Activated T-helper 1 cell treated with Interleukin-2 at 50 U/mL for 16 hours (primary cell): ENCODE results near the gene TRAF1.
"Not testable (repeated sequence)": the region's sequence is repeated elsewhere in the genome, so short reads cannot be mapped to it uniquely, and the experiment has no call there.

Experiments used
- DNase-seq: peaks from one replicate; pipeline ENCODE4 v3.0.0-alpha.2; 2020; ENCODE audit warnings: low read depth

Gene TRAF1, protein sequence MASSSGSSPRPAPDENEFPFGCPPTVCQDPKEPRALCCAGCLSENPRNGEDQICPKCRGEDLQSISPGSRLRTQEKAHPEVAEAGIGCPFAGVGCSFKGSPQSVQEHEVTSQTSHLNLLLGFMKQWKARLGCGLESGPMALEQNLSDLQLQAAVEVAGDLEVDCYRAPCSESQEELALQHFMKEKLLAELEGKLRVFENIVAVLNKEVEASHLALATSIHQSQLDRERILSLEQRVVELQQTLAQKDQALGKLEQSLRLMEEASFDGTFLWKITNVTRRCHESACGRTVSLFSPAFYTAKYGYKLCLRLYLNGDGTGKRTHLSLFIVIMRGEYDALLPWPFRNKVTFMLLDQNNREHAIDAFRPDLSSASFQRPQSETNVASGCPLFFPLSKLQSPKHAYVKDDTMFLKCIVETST

GRCh38 chr9:120926397-120926928 is at the start of gene TRAF1:
Gene TRAF1 (minus strand): TSS chr9:120926796. CDS start chr9:120926075, 721 bp downstream.
- DNase-seq, result no peak

GRCh38 chr9:120974921-120975320 is 48.3 kb upstream of the TRAF1 start:
- no peak for DNase-seq

DNA sequence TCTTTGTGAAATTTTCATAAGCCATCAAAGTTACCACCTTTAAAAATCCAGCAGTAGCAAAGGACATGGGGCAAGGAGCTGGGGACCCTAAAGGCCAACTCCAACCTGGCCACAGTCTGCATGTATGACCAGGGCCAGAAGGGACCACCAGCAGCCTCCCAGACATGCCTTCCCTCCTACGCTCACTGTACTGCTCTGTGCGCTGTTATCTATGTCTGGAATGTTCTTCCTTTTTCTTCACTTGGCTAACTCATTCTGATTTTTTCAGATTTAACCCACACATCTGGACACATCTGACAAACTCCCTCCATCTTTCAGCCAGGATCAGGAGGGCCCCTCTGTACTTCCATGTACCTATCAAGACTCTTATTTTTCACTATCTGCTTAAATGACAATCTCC is 47.6 kb upstream of the TRAF1 start:
- no peak for DNase-seq

- no peak for DNase-seq
Measured at GRCh38 chr9:120971938-120972337, 45.3 kb upstream of the TRAF1 start.

GRCh38 chr9:120971471-120971870 is 44.9 kb upstream of the TRAF1 start:
- DNase-seq, result not testable (repeated sequence)

GRCh38 chr9:120970244-120970643 is 43.6 kb upstream of the TRAF1 start:
- DNase-seq, result no peak

- DNase-seq, result no peak
Measured at GRCh38 chr9:120966013-120966369, 39.4 kb upstream of the TRAF1 start.

DNA sequence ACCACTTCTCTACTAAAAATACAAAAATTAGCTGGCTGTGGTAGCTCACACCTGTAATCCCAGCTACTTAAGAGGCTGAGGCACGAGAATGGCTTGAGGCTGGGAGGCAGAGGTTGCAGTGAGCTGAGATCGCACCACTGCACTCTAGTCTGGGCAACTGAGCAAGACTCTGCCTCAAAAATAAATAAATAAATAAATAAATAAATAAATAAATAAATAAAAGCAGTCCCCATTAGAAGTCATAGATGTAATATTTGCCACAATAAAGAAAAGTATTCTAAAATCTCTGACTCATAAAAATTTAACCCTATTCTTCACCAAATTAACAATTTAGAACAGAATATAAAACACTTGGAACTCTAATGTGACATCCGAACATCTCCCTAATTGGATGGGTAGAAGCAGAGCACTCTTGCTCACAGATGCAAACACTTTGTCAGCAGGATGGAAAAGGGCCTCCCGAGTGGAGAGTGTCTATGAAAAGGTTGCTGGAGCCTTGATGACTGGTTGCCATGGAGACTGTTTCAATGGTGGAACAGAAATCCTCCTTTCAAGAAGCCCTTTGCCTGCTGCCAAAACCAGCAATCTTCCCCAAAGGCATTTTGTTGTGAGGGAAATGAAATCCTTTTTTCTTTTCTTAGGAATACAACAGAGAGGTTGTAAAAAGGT is 38.9 kb upstream of the TRAF1 start:
- DNase-seq, result no peak

DNA sequence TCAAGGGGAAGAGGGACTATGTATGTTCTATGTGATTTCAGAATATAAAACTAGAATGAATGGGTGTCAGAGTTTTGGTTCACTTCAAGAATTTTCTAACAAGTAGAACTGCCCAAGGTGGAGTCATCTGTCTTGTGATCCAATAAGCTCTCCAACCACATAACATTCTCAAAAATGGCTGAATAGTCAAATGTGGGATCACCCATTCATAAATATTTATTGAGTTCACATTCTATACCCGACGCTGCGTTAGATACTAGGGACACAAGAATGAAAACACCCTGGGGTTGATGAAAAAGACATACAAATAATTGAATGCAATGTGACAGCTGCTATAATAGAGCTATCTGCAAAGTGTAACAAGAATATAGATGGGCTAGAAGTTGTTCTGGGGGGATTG is 35.3 kb upstream of the TRAF1 start:
- DNase-seq, result no peak

DNA sequence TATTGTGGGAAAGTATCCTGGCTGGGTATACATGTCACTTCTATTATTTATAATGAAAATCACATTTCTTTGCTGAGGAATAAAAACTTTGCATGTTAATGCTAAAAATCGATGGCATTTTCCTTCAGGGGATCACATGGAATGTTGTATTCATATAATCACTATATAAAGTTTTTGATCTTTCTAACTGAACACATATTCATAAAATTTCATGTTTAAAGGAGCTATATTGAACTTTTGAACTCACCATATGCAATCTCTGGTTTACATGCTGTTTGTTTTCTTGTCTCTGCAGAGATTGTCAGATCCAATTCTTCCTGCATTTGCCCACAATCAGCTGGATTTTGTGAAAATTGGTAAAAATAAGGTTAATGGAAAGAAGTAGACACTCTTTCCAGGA is 33.4 kb upstream of the TRAF1 start:
- DNase-seq, result no peak

DNA sequence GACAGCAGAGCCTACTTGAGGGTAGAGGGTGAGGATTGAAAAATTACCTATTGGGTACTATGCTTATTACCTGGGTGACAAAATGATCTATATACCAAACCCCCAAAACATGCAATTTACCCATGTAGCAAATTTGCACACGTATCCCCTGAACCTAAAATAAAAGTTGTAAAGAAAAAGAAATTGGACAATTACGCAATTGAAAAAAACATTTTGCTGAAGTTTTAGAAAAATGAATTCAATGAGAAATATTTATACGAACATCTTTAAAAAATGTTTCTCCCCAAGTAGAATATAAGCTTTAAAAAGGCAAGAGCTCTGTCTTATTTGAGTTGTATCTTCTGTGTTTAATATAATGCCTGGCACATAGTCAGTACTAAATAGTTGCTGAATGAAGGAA is 30.3 kb upstream of the TRAF1 start:
- no peak for DNase-seq

DNA sequence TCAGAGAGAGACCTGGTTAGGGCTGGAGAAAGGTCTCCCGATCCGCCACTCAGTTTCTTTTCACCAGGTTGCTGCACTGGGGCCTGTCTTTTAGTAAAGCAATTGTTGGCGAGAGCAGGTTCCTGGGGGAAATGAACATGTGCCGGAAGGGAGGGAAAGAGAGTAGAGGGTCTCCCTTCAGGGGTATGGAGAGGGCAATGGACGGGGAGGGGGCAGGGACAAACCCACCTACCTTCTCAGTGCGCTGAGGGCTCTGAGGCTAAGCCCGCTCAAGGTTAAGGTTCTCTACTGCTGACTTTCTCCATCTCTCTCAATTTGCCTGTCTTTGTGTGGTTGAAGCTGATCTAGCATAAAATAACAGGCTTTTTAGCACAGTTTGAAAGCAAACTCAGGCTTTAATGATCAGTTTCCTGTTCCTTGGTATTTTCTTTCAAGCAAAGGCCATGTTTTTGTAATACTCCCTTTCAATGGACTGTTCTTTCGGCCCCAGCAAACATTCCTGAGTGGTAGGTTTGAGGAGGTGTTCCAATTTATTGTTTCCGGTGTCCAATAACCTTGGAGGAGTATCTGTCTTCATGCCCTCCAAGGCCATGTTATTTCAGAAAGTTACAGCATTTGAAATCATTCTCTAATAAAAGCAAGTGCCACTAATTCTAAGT is 25.5 kb upstream of the TRAF1 start:
- no peak for DNase-seq

GRCh38 chr9:120950421-120951388 is 24.1 kb upstream of the TRAF1 start:
- DNase-seq, result no peak

DNA sequence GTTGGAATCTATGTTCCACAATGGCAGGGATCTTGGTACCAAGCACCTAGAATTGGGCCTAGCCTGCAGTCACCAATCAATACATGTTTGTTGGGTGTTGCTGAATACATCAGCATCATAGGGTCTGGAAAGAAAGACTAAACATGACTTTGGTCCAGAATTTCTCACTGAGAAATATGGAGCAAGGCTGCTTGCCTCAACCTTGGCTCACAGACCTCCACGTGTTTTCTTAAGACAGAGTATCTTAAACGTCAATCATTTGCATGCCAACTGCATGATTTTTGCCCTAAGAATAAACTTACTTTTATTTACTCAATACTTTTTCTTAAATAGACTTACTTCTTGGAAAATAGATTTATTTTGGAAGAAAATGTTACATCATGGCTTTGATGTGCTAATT is 22.7 kb upstream of the TRAF1 start:
- DNase-seq, result no peak

DNA sequence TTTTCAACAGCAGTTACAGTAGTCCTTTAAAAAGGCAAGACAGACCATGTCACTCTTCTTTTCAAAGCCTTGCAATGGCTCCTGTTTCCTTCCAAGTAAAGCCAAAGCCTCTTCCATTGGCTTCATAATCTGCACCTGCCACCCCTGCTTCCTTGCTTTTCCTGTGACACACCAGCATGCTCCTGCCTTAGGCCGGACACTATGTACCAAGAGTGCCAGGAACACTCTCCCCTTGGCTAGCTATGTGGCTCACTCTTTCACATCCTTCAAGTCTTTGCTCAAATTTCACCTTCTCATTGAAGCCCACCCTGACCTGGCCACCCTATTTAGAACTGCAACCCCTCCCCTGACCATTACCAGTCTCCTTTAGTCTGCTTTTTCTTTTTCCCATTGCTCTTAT is 22.2 kb upstream of the TRAF1 start:
- no peak for DNase-seq

DNA sequence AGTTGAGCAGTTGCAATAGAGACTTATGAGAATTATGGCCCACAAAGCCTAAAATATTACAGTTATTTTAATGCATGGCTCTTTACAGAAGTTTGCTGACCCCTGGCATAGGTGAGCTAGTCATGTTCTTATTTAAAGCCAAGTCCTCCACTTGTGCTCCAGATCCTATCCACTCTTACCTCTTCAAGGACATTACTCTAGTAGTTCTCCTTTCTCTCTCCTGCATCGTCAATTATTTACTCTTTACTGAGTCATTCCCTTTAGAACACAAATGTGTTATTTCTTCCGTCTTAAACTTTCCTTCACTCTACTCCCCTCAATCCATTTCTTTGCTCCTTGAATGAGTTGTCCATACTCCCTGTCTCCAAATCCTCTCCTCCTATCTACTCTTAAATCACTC is 20.6 kb upstream of the TRAF1 start:
- DNase-seq, result no peak

- no peak for DNase-seq
Measured at GRCh38 chr9:120946259-120946658, 19.7 kb upstream of the TRAF1 start.

- no peak for DNase-seq
Measured at GRCh38 chr9:120944948-120945347, 18.4 kb upstream of the TRAF1 start.

GRCh38 chr9:120944434-120944843 is 17.8 kb upstream of the TRAF1 start:
- no peak for DNase-seq

DNA sequence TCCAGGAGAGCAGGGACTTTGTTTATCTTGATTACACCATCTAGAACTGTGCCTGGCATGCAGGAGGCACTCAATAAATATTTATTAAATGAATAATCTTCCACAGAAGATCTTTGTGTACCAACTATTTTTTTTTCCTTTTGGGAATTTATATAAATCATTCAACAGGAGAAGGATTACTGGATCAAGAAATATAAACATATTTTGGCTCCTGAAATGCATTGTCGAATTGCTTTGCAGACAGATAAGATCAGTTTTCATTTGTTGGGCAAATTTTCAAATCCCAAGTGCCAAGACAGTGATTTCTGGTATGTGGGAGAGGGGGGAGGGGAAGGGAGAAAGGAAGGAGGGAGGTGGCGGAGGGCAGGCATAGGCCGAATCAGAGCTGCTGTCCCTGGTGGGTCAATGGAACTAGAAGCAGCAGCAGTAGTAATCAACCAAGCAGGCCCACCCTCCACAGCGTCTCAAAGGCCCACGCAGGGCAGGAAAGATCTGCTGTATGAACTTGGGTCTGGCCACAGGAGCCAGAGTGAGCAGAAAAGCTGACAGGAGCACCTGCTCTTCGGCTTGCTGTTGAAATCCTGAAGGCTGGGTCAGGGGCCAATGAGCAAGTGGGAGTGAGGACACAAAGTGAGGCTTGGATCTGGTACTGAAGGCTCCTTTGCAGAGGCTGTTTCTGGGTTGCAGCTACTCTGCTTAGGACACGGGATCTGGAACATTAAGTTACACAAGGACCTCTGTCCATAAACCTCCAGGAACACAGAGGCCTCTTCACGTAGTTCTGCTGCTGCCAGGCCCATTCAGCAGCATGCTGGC is 15.8 kb upstream of the TRAF1 start:
- DNase-seq, result no peak
